Measurements from ENCODE around the gene HAO1.
A peak's percentile ranks its signal among the peaks of the same experiment; 100 is the strongest.

The HAO1 gene

DNA sequence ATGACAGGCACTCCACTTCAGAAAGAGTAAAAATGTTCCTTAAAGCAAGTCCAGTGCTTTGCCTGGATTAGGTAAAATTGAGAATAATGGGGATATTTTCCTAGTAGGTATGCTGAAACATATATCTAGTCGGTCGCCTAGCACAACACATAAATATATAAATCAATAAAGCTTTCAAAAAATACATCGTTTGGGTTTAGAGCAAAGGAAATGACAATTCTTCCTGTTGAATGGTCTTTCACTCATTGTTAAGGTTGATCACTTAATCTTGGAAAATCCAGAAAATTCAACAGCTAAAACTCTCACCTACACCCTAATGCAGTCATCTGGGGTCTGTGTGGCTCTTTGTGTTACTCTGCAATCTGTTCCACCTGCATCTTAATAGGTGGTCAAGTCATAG is 13.9 kb downstream of the HAO1 start:
- DNase-seq = no peak

- peak; percentile 94 for DNase-seq
Observed at GRCh38 chr20:7924692-7925091, 15.6 kb downstream of the HAO1 start.

DNA sequence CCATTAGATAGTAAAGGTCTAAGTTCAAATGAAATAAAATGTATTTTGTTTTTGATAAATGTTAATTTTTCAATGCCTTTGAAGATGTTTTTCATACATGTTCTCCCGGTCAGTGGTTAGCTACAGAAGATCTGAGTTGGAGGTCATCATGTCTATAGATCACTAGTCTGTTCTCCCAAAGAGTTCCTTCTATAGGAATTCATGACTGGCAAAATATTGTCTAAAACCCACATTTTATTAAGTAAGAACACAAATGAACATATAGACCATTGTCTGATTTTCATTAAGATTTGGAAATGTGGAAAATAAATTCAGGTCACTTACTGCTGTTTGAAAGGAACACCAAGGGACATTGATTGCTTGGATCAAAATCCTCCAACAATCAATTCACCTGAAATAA is 23.6 kb downstream of the HAO1 start:
- no peak for DNase-seq

GRCh38 chr20:7912551-7912950 is 27.7 kb downstream of the HAO1 start:
- no peak for DNase-seq

GRCh38 chr20:7911586-7912330 is 28.5 kb downstream of the HAO1 start:
- DNase-seq = no peak

DNA sequence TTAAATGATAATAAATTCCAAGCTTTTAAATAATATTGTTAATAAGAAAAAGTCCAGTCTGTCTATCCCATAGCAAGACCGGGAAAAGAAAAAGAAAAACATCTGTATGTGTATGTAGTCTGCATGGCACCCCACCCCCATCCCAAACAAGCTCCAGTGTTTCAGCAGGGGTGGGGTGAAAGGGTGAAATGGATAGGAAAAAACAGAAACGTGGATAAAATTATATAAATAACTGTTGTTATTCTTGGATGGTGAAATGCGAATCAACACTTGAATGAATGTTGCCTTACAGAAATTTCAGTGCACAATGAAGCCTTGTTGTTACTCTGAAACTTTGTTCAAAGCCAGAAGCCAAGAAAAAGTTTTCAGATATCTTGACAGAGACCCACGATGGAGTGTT is 31.4 kb downstream of the HAO1 start:
- no peak for DNase-seq

GRCh38 chr20:7903429-7903828 is 36.8 kb downstream of the HAO1 start:
- no peak for DNase-seq

GRCh38 chr20:7902879-7903278 is 37.4 kb downstream of the HAO1 start:
- no peak for DNase-seq

GRCh38 chr20:7897781-7898364 is 42.4 kb downstream of the HAO1 start:
- DNase-seq = no peak

DNA sequence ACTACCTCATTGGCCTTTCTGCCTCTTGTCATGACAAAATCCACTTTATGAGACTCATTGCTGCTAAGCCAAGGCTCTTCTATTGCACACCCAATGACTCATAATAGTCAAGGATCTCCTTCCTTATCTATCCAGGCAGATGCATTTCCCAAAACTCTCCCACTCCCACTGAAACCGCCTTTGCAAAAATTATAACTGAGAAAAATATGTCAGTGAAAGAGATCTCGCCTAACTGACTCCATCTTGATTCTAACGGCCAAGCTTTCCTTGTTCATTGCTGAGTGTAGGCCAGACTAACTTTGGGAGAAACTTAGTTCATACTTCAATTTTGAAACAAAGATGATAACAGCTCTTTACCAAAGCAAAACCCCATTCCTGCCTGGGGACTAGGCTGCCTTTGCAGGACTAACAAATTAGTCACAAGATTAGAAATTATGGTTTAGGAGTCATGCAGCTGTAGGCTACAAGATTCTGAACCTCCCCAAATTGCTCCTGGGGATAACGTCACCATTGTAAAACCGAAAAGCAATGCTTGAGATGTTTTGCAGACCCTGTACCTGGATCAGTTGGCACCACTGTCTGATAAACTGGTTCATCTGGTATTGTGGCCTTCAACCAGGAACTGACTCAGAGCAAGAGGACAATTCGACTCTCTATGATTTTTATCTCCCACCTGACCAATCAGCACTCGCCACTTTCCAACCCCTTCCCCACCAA is 47.1 kb downstream of the HAO1 start:
- no peak for DNase-seq

GRCh38 chr20:7891705-7892104 is 48.6 kb downstream of the HAO1 start:
- no peak for DNase-seq

GRCh38 chr20:7889736-7890135 is 50.5 kb downstream of the HAO1 start:
- DNase-seq = no peak

DNA sequence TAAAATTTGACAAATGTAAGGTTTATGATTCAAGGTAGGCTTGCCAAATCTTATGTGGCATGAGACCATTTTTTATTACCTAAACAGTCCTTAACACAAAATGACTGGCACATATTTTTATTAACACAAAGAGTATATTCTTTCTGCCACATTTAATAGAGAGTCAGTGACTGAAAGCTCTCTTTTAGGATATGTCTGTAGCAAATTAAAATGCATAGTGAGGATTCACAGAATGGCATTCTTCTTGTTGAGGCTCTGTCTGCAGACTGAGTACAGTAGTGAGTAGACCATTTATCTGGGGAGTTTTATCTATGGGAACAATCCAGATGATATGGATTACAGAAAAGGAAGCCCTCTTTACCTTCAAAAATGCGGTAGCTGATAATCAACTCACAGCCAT is 56.5 kb downstream of the HAO1 start:
- no peak for DNase-seq

DNA sequence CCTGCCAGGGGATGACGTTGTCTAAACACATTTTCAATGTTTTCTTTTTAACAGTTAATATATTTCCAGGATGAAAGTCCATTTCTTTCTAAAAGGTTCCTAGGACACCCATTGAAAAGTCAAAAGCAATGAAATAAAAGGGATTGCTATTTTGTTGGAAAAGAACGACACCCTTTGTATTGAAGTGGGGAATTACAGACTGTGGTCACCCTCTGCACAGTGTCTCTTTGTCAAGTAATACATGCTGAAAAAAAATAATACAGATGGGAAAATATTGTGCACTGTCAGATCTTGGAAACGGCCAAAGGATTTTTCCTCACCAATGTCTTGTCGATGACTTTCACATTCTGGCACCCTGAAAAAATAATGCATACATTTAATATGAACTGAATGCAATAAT is 56.9 kb downstream of the HAO1 start:
- DNase-seq = no peak

DNA sequence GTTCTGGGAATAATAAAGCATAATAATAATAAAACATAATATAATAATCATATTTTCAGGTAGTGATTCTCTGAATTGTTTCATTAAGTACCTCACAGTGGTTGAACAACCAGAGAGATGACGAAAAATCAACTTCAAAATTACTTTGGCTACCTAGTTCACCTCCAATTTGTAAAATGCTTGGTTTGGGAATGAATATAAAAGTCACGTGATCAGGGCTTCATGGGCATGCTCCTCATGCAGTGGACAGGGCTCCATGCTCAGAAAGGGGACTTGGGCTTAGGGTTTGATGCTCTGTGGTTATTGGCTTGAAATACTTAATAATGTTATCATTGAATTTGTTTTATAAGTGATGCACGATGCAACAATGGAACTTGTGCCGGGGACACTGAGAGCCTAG is 58.2 kb downstream of the HAO1 start:
- DNase-seq = no peak

- no peak for DNase-seq
Observed at GRCh38 chr20:7881551-7881950, 58.7 kb downstream of the HAO1 start.

- DNase-seq = peak; percentile 68
Observed at GRCh38 chr20:7879883-7880282, 60.4 kb downstream of the HAO1 start.

- no peak for DNase-seq
Observed at GRCh38 chr20:7868108-7868507, 72.2 kb downstream of the HAO1 start.

GRCh38 chr20:7866285-7866684 is 74.0 kb downstream of the HAO1 start:
- no peak for DNase-seq

GRCh38 chr20:7859356-7859802 is 80.9 kb downstream of the HAO1 start:
- DNase-seq = peak; percentile 80

GRCh38 chr20:7858734-7859250 is 81.5 kb downstream of the HAO1 start:
- peak; percentile 13 for DNase-seq

DNA sequence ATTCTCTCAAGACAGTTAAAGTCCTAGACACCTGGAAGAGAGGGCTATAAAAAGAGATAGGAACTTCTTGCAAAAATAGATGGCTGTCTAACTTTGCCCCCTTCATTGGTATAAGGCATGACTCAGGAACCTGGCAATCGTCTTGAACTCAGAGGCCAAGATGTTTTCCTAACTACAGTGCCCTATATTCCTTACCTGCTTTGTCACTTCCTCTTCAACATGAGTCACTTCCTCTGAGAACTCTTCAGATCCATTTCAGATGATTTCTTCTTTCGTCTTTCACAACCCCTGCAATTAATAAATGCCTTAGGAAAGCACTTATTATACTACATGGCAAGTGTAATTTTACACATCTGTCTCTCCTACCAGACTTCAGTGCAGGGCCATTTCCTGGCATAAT is 83.5 kb downstream of the HAO1 start:
- DNase-seq = peak; percentile 81

- no peak for DNase-seq
Observed at GRCh38 chr20:7855545-7855944, 84.7 kb downstream of the HAO1 start.

GRCh38 chr20:7853493-7853892 is 86.8 kb downstream of the HAO1 start:
- DNase-seq = peak; percentile 32
